HepG2 (cell line): Measurements from ENCODE around the gene ZNF763. TPM values are rescaled to one million over a fixed set of nuclear protein-coding genes. Genes with fewer than 3 reads are reported as not detected.

Source experiments
- ARID4A ChIP-seq: sonication (generic); formaldehyde crosslinking; IDR thresholded peaks from 2 replicates; pipeline ENCODE4 v1.5.0; 2020; ENCODE audit warnings: mild to moderate bottlenecking, missing genetic modification reagents, borderline replicate concordance
- EHMT2 ChIP-seq: fragments of 200-600 bp; sonication (generic); IDR thresholded peaks from 2 replicates; pipeline ENCODE4 v1.7.0; 2017; ENCODE audit warnings: antibody characterized with exemption, low read depth, low read length, borderline replicate concordance
- KDM1A ChIP-seq: IDR thresholded peaks from 2 replicates; pipeline ENCODE4 v1.6.1; 2016; ENCODE audit warnings: missing compliant biosample characterization
- NFKB2 ChIP-seq: sonication (generic); formaldehyde crosslinking; IDR thresholded peaks from 2 replicates; pipeline ENCODE4 v1.4.0; 2020; ENCODE audit warnings: missing genetic modification reagents, borderline replicate concordance
- SKI ChIP-seq: fragments of 450-650 bp; IDR thresholded peaks from one replicate; pipeline ENCODE4 v1.6.1; 2018; ENCODE audit warnings: mild to moderate bottlenecking; ENCODE audit not compliant: partially characterized antibody
- TEAD2 ChIP-seq: sonication (generic); formaldehyde crosslinking; IDR thresholded peaks from 2 replicates; pipeline ENCODE4 v1.9.0; 2021; ENCODE audit warnings: missing genetic modification reagents
- ZNF160 ChIP-seq: sonication (generic); formaldehyde crosslinking; IDR thresholded peaks from 2 replicates; pipeline ENCODE4 v1.8.0; 2022; ENCODE audit warnings: mild to moderate bottlenecking, inconsistent platforms, missing genetic modification reagents
- ZNF205 ChIP-seq: IDR thresholded peaks from 2 replicates; pipeline ENCODE4 v1.6.1; 2018; ENCODE audit warnings: missing biosample characterization, missing genetic modification reagents
- ZSCAN21 ChIP-seq: sonication (generic); formaldehyde crosslinking; IDR thresholded peaks from 2 replicates; pipeline ENCODE4 v1.8.0; 2022; ENCODE audit warnings: mild to moderate bottlenecking, missing genetic modification reagents, moderate library complexity, borderline replicate concordance
- ZSCAN30 ChIP-seq: sonication (generic); formaldehyde crosslinking; IDR thresholded peaks from 2 replicates; pipeline ENCODE4 v1.5.0; 2020; ENCODE audit warnings: mild to moderate bottlenecking, missing genetic modification reagents
- polyA plus RNA-seq, 8 experiments: library from polyadenylated mRNA; depleted of rRNA in 3 of 8; stranded (reverse) in 7 of 8; unstranded in 1 of 8; fragments of >200 nt; fragmentation: Illumina TruSeq in 4 of 8; extraction: Trizol in 4 of 8; gene quantifications; 2 replicates each; pipeline versions ENCODE4 v1.2.1 to v1.2.3, GENCODE V29; 2011 to 2016; ENCODE audit warnings: low read depth in 4 of 8, missing spikeins in 1 of 8, mixed read lengths in 1 of 8; ENCODE audit not compliant: insufficient read depth in 1 of 8
- total RNA-seq, 5 experiments: library from RNA; depleted of rRNA; stranded (reverse); fragments of >200 nt; fragmentation: Illumina TruSeq; extraction: Trizol; gene quantifications; 2 replicates each; pipeline ENCODE4 v1.2.3, GENCODE V29; 2016; ENCODE audit warnings: low read depth in 1 of 5
- TF ChIP-seq, protein P1 (sequence below): sonication (generic); formaldehyde crosslinking; IDR thresholded peaks from 2 replicates; pipeline ENCODE4 v1.8.1; 2023; ENCODE audit warnings: missing genetic modification reagents, inconsistent platforms, borderline replicate concordance
- TF ChIP-seq, protein P2 (sequence below): sonication (generic); formaldehyde crosslinking; conservative IDR thresholded peaks from 2 replicates; pipeline ENCODE4 v1.4.0; 2020; ENCODE audit warnings: missing genetic modification reagents
- TF ChIP-seq, protein P3 (sequence below): sonication (generic); formaldehyde crosslinking; IDR thresholded peaks from 2 replicates; pipeline ENCODE4 v1.5.0; 2020; ENCODE audit warnings: mild to moderate bottlenecking, missing genetic modification reagents
- TF ChIP-seq, protein P4 (sequence below): sonication (generic); formaldehyde crosslinking; IDR thresholded peaks from 2 replicates; pipeline ENCODE4 v1.4.0; 2020; ENCODE audit warnings: mild to moderate bottlenecking, low read depth, missing genetic modification reagents
- TF ChIP-seq, protein P5 (sequence below): IDR thresholded peaks from 2 replicates; pipeline ENCODE4 v1.6.1; 2016; ENCODE audit warnings: low read depth

Gene ZNF763
- total and polyA plus RNA-seq, 2 of the 13 experiments (the other 11 are each of a cell fraction or from before 2014, with no cell fraction given), result 0.08 to 0.42 TPM

GRCh38 chr19:11964858-11965645 is at the start of gene ZNF763 (continued):
- TF ChIP-seq, protein P1, sequence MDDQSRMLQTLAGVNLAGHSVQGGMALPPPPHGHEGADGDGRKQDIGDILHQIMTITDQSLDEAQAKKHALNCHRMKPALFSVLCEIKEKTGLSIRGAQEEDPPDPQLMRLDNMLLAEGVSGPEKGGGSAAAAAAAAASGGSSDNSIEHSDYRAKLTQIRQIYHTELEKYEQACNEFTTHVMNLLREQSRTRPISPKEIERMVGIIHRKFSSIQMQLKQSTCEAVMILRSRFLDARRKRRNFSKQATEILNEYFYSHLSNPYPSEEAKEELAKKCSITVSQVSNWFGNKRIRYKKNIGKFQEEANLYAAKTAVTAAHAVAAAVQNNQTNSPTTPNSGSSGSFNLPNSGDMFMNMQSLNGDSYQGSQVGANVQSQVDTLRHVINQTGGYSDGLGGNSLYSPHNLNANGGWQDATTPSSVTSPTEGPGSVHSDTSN (CRISPR knock-in tag), result no peak
- TF ChIP-seq, protein P2, sequence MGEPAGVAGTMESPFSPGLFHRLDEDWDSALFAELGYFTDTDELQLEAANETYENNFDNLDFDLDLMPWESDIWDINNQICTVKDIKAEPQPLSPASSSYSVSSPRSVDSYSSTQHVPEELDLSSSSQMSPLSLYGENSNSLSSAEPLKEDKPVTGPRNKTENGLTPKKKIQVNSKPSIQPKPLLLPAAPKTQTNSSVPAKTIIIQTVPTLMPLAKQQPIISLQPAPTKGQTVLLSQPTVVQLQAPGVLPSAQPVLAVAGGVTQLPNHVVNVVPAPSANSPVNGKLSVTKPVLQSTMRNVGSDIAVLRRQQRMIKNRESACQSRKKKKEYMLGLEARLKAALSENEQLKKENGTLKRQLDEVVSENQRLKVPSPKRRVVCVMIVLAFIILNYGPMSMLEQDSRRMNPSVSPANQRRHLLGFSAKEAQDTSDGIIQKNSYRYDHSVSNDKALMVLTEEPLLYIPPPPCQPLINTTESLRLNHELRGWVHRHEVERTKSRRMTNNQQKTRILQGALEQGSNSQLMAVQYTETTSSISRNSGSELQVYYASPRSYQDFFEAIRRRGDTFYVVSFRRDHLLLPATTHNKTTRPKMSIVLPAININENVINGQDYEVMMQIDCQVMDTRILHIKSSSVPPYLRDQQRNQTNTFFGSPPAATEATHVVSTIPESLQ (CRISPR knock-in tag), result no peak
- TF ChIP-seq, protein P3, sequence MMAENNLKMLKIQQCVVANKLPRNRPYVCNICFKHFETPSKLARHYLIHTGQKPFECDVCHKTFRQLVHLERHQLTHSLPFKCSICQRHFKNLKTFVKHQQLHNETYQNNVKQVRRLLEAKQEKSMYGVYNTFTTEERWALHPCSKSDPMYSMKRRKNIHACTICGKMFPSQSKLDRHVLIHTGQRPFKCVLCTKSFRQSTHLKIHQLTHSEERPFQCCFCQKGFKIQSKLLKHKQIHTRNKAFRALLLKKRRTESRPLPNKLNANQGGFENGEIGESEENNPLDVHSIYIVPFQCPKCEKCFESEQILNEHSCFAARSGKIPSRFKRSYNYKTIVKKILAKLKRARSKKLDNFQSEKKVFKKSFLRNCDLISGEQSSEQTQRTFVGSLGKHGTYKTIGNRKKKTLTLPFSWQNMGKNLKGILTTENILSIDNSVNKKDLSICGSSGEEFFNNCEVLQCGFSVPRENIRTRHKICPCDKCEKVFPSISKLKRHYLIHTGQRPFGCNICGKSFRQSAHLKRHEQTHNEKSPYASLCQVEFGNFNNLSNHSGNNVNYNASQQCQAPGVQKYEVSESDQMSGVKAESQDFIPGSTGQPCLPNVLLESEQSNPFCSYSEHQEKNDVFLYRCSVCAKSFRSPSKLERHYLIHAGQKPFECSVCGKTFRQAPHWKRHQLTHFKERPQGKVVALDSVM (CRISPR knock-in tag), result no peak
- 0 out of 2 replicates have a peak, but pooled peaks have one; percentile 17 for TF ChIP-seq ARID4A
- no peak for TF ChIP-seq KDM1A (CRISPR knock-in tag)
- TF ChIP-seq, protein P4, sequence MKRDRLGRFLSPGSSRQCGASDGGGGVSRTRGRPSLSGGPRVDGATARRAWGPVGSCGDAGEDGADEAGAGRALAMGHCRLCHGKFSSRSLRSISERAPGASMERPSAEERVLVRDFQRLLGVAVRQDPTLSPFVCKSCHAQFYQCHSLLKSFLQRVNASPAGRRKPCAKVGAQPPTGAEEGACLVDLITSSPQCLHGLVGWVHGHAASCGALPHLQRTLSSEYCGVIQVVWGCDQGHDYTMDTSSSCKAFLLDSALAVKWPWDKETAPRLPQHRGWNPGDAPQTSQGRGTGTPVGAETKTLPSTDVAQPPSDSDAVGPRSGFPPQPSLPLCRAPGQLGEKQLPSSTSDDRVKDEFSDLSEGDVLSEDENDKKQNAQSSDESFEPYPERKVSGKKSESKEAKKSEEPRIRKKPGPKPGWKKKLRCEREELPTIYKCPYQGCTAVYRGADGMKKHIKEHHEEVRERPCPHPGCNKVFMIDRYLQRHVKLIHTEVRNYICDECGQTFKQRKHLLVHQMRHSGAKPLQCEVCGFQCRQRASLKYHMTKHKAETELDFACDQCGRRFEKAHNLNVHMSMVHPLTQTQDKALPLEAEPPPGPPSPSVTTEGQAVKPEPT (CRISPR knock-in tag), result no peak
- TF ChIP-seq, protein P5, sequence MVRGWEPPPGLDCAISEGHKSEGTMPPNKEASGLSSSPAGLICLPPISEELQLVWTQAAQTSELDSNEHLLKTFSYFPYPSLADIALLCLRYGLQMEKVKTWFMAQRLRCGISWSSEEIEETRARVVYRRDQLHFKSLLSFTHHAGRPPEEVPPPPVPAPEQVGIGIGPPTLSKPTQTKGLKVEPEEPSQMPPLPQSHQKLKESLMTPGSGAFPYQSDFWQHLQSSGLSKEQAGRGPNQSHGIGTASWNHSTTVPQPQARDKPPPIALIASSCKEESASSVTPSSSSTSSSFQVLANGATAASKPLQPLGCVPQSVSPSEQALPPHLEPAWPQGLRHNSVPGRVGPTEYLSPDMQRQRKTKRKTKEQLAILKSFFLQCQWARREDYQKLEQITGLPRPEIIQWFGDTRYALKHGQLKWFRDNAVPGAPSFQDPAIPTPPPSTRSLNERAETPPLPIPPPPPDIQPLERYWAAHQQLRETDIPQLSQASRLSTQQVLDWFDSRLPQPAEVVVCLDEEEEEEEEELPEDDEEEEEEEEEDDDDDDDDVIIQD (CRISPR knock-in tag), result no peak
- TF ChIP-seq ZNF160, result no peak
- TF ChIP-seq EHMT2, result no peak
- no peak for TF ChIP-seq SKI
- TF ChIP-seq ZSCAN30 (CRISPR knock-in tag), result no peak
- TF ChIP-seq NFKB2 (CRISPR knock-in tag), result 0 out of 2 replicates have a peak, but pooled peaks have one; percentile 21
- TF ChIP-seq ZNF205 (CRISPR knock-in tag), result no peak
- no peak for TF ChIP-seq TEAD2 (CRISPR knock-in tag)
- no peak for TF ChIP-seq ZSCAN21 (CRISPR knock-in tag)
